ENCODE measurements around the gene OCSTAMP.
A peak's percentile ranks its signal among the peaks of the same experiment; 100 is the strongest.

Gene OCSTAMP

GRCh38 chr20:46581391-46581790 is 30.9 kb upstream of the OCSTAMP start:
- Mint-ChIP-seq H3K4me1 (no peaks in the 10 kb centered on the region), H3K9me3 (no peaks in the 10 kb centered on the region), H3K27me3 (peaks cover 21 to 23% of the 10 kb centered on the region in 2 donors), H3K27ac (no peak overlapping the region), H3K36me3 (no peaks in the 10 kb centered on the region), H3K4me3 (no peak overlapping the region)
- ATAC-seq (replicated peaks) (no peak), DNase-seq (no peak)

- no peak overlapping the region for H3K4me3 Mint-ChIP-seq
- ATAC-seq (replicated peaks) (no peak), DNase-seq (no peak)
- no peaks in the 10 kb centered on the region for H3K36me3 Mint-ChIP-seq
- peaks cover 4 to 5% of the 10 kb centered on the region in 2 donors for H3K4me1 Mint-ChIP-seq
- no peak overlapping the region for H3K27ac Mint-ChIP-seq
- peaks cover 21 to 28% of the 10 kb centered on the region in 2 donors for H3K27me3 Mint-ChIP-seq
- no peaks in the 10 kb centered on the region for H3K9me3 Mint-ChIP-seq
Observed at GRCh38 chr20:46580613-46581205, 30.3 kb upstream of the OCSTAMP start.

- ATAC-seq (replicated peaks) (no peak), DNase-seq (no peak)
- Mint-ChIP-seq H3K9me3 (no peaks in the 10 kb centered on the region), H3K4me1 (peaks cover 4 to 9% of the 10 kb centered on the region in 2 donors), H3K4me3 (no peak overlapping the region), H3K27ac (no peak overlapping the region), H3K27me3 (peaks cover 21 to 33% of the 10 kb centered on the region in 2 donors), H3K36me3 (no peaks in the 10 kb centered on the region)
Observed at GRCh38 chr20:46578745-46579144, 28.3 kb upstream of the OCSTAMP start.

GRCh38 chr20:46576774-46577395 is 26.4 kb upstream of the OCSTAMP start:
- Mint-ChIP-seq H3K9me3 (no peaks in the 10 kb centered on the region), H3K27ac (no peak overlapping the region), H3K36me3 (no peaks in the 10 kb centered on the region), H3K4me1 (peaks cover 4 to 9% of the 10 kb centered on the region in 2 donors), H3K4me3 (no peak overlapping the region), H3K27me3 (peaks cover 26 to 39% of the 10 kb centered on the region in 2 donors)
- ATAC-seq (replicated peaks), result no peak
- DNase-seq, result no peak

GRCh38 chr20:46575937-46576461 is 25.5 kb upstream of the OCSTAMP start:
- Mint-ChIP-seq H3K27me3 (peaks cover 25 to 33% of the 10 kb centered on the region in 2 donors), H3K27ac (no peak overlapping the region), H3K4me1 (peaks cover 4 to 9% of the 10 kb centered on the region in 2 donors), H3K9me3 (no peaks in the 10 kb centered on the region), H3K36me3 (no peaks in the 10 kb centered on the region), H3K4me3 (no peak overlapping the region)
- no peak for DNase-seq
- peak; percentile 46 to 65 for ATAC-seq (replicated peaks)

- ATAC-seq (replicated peaks), result no peak
- Mint-ChIP-seq H3K9me3 (no peaks in the 10 kb centered on the region), H3K27me3 (peaks cover 26 to 33% of the 10 kb centered on the region in 2 donors), H3K27ac (no peak overlapping the region), H3K4me1 (peaks cover 4 to 9% of the 10 kb centered on the region in 2 donors), H3K4me3 (no peak overlapping the region), H3K36me3 (no peaks in the 10 kb centered on the region)
- DNase-seq, result no peak
Observed at GRCh38 chr20:46575394-46575793, 24.9 kb upstream of the OCSTAMP start.

- Mint-ChIP-seq H3K4me1 (peaks cover 4 to 9% of the 10 kb centered on the region in 2 donors), H3K9me3 (no peaks in the 10 kb centered on the region), H3K27me3 (peaks cover 23 to 37% of the 10 kb centered on the region in 2 donors), H3K4me3 (no peak overlapping the region), H3K36me3 (no peaks in the 10 kb centered on the region), H3K27ac (no peak overlapping the region)
- DNase-seq, result no peak
- ATAC-seq (replicated peaks), result no peak
Observed at GRCh38 chr20:46573788-46574584, 23.5 kb upstream of the OCSTAMP start.

GRCh38 chr20:46573234-46573633 is 22.8 kb upstream of the OCSTAMP start:
- no peak overlapping the region for H3K4me3 Mint-ChIP-seq
- no peak for ATAC-seq (replicated peaks)
- no peaks in the 10 kb centered on the region for H3K36me3 Mint-ChIP-seq
- H3K27me3 Mint-ChIP-seq, result peaks cover 17 to 30% of the 10 kb centered on the region in 2 donors
- no peaks in the 10 kb centered on the region for H3K9me3 Mint-ChIP-seq
- no peak overlapping the region for H3K27ac Mint-ChIP-seq
- peaks cover 4 to 9% of the 10 kb centered on the region in 2 donors for H3K4me1 Mint-ChIP-seq
- no peak for DNase-seq

- Mint-ChIP-seq H3K9me3 (no peaks in the 10 kb centered on the region), H3K4me3 (no peak overlapping the region), H3K27me3 (peaks cover 17 to 31% of the 10 kb centered on the region in 2 donors), H3K4me1 (peaks cover 4 to 9% of the 10 kb centered on the region in 2 donors), H3K36me3 (no peaks in the 10 kb centered on the region), H3K27ac (no peak overlapping the region)
- DNase-seq (no peak), ATAC-seq (replicated peaks) (no peak)
Observed at GRCh38 chr20:46572790-46573189, 22.3 kb upstream of the OCSTAMP start.

- Mint-ChIP-seq H3K4me3 (no peak overlapping the region), H3K4me1 (peaks cover 4 to 9% of the 10 kb centered on the region in 2 donors), H3K27me3 (peaks cover 20 to 37% of the 10 kb centered on the region in 2 donors), H3K27ac (no peak overlapping the region), H3K9me3 (no peaks in the 10 kb centered on the region), H3K36me3 (no peaks in the 10 kb centered on the region)
- no peak for DNase-seq
- ATAC-seq (replicated peaks), result no peak
Observed at GRCh38 chr20:46572153-46572552, 21.7 kb upstream of the OCSTAMP start.

GRCh38 chr20:46571418-46571817 is 21.0 kb upstream of the OCSTAMP start:
- no peak for ATAC-seq (replicated peaks)
- Mint-ChIP-seq H3K9me3 (no peaks in the 10 kb centered on the region), H3K27me3 (peaks cover 19 to 37% of the 10 kb centered on the region in 2 donors), H3K4me3 (no peak overlapping the region), H3K27ac (no peak overlapping the region), H3K36me3 (no peaks in the 10 kb centered on the region), H3K4me1 (peaks cover 4 to 9% of the 10 kb centered on the region in 2 donors)
- no peak for DNase-seq

- H3K4me3 Mint-ChIP-seq, result no peak overlapping the region
- no peaks in the 10 kb centered on the region for H3K36me3 Mint-ChIP-seq
- no peak overlapping the region for H3K27ac Mint-ChIP-seq
- ATAC-seq (replicated peaks) (no peak), DNase-seq (no peak)
- H3K9me3 Mint-ChIP-seq, result no peaks in the 10 kb centered on the region
- peaks cover 3 to 7% of the 10 kb centered on the region in 2 donors for H3K4me1 Mint-ChIP-seq
- peaks cover 24 to 38% of the 10 kb centered on the region in 2 donors for H3K27me3 Mint-ChIP-seq
Observed at GRCh38 chr20:46570956-46571355, 20.5 kb upstream of the OCSTAMP start.

- DNase-seq (no peak), ATAC-seq (replicated peaks) (no peak)
- no peak overlapping the region for H3K4me3 Mint-ChIP-seq
- H3K4me1 Mint-ChIP-seq, result no peaks in the 10 kb centered on the region
- no peak overlapping the region for H3K27ac Mint-ChIP-seq
- H3K9me3 Mint-ChIP-seq, result no peaks in the 10 kb centered on the region
- no peaks in the 10 kb centered on the region for H3K36me3 Mint-ChIP-seq
- peaks cover 24 to 40% of the 10 kb centered on the region in 2 donors for H3K27me3 Mint-ChIP-seq
Observed at GRCh38 chr20:46569961-46570360, 19.5 kb upstream of the OCSTAMP start.

GRCh38 chr20:46568570-46569129 is 18.2 kb upstream of the OCSTAMP start:
- Mint-ChIP-seq H3K36me3 (no peaks in the 10 kb centered on the region), H3K27ac (no peak overlapping the region), H3K9me3 (no peaks in the 10 kb centered on the region), H3K27me3 (peaks cover 24 to 40% of the 10 kb centered on the region in 2 donors), H3K4me1 (no peaks in the 10 kb centered on the region), H3K4me3 (no peak overlapping the region)
- DNase-seq, result no peak
- ATAC-seq (replicated peaks), result no peak
